Measurements from ENCODE around the gene TFAP2C.

Gene TFAP2C

GRCh38 chr20:56588996-56589395, 40.1 kb upstream of the TFAP2C start:
- H3K9ac ChIP-seq (ENCODE audit: low read length) = no peak overlapping the region

DNA sequence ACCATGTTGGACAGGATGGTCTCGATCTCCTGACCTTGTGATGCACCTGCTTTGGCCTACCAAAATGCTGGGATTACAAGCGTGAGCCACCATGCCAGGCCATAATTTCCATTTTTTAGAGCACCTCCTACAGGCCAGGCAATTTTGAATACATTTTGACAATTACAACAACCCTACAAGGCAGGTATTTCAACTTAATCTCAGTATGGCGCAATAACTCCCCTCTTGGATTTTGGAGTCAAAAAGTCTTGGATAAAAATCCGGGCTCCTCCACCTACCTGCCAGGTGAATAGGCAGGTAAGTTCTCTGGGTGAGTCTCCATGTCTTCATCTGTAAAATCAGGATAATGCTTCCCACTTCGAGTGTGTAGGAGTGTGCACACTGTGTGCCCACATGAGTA, 39.5 kb upstream of the TFAP2C start:
- Histone ChIP-seq H3K36me3 (ENCODE audit: insufficient read depth, low read length) (no peaks in the 10 kb centered on the region), H3K9me3 (ENCODE audit: low read length) (no peaks in the 10 kb centered on the region), H3K4me1 (ENCODE audit: insufficient read depth, low read length, severe bottlenecking) (no peaks in the 10 kb centered on the region), H3F3A (ENCODE audit: insufficient read depth, low read length) (no peaks in the 10 kb centered on the region), H3K27me3 (ENCODE audit: insufficient read depth, low read length) (no peaks in the 10 kb centered on the region; the same call in 1 of the 2 replicates), H3K4me2 (ENCODE audit: low read length) (no peak overlapping the region), H2AFZ (ENCODE audit: low read length) (no peak overlapping the region), H3K27ac (ENCODE audit: low read depth, low read length, poor library complexity, severe bottlenecking) (no peak overlapping the region), H4K20me1 (ENCODE audit: insufficient read depth, low read length) (no peaks in the 10 kb centered on the region), H3K9ac (ENCODE audit: low read length) (no peak overlapping the region), H3K4me3 (ENCODE audit: low read depth, low read length, poor library complexity, severe bottlenecking) (no peak overlapping the region), H3K79me2 (ENCODE audit: insufficient read depth, low read length) (no peaks in the 10 kb centered on the region), H3K9me2 (ENCODE audit: low read depth, low read length) (no peaks in the 10 kb centered on the region)
- TF ChIP-seq EZH2 (IDR thresholded peaks at IDR 0.05; ENCODE audit: borderline replicate concordance, low read length) = no peak
- TF ChIP-seq, protein P1, sequence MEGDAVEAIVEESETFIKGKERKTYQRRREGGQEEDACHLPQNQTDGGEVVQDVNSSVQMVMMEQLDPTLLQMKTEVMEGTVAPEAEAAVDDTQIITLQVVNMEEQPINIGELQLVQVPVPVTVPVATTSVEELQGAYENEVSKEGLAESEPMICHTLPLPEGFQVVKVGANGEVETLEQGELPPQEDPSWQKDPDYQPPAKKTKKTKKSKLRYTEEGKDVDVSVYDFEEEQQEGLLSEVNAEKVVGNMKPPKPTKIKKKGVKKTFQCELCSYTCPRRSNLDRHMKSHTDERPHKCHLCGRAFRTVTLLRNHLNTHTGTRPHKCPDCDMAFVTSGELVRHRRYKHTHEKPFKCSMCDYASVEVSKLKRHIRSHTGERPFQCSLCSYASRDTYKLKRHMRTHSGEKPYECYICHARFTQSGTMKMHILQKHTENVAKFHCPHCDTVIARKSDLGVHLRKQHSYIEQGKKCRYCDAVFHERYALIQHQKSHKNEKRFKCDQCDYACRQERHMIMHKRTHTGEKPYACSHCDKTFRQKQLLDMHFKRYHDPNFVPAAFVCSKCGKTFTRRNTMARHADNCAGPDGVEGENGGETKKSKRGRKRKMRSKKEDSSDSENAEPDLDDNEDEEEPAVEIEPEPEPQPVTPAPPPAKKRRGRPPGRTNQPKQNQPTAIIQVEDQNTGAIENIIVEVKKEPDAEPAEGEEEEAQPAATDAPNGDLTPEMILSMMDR (IDR thresholded peaks at IDR 0.05; ENCODE audit: low read length) = no peak

More at GRCh38 chr20:56588996-56589395, 40.1 kb upstream of the TFAP2C start:
- no peaks in the 10 kb centered on the region for H3F3A ChIP-seq (ENCODE audit: insufficient read depth, low read length)
- H3K9me3 ChIP-seq (ENCODE audit: low read length) = no peaks in the 10 kb centered on the region
- no peak overlapping the region for H2AFZ ChIP-seq (ENCODE audit: low read length)
- H3K9me2 ChIP-seq (ENCODE audit: low read depth, low read length) = no peaks in the 10 kb centered on the region
- H3K4me3 ChIP-seq (ENCODE audit: low read depth, low read length, poor library complexity, severe bottlenecking) = no peak overlapping the region
- no peak for TF ChIP-seq EZH2 (IDR thresholded peaks at IDR 0.05; ENCODE audit: borderline replicate concordance, low read length)
- TF ChIP-seq, protein P1 (IDR thresholded peaks at IDR 0.05; ENCODE audit: low read length) = no peak
- no peaks in the 10 kb centered on the region for H4K20me1 ChIP-seq (ENCODE audit: insufficient read depth, low read length)
- H3K27ac ChIP-seq (ENCODE audit: low read depth, low read length, poor library complexity, severe bottlenecking) = no peak overlapping the region
- no peak overlapping the region for H3K4me2 ChIP-seq (ENCODE audit: low read length)
- no peaks in the 10 kb centered on the region; the same call in 1 of the 2 replicates for H3K27me3 ChIP-seq (ENCODE audit: insufficient read depth, low read length)
- no peaks in the 10 kb centered on the region for H3K79me2 ChIP-seq (ENCODE audit: insufficient read depth, low read length)
- H3K4me1 ChIP-seq (ENCODE audit: insufficient read depth, low read length, severe bottlenecking) = no peaks in the 10 kb centered on the region
- no peaks in the 10 kb centered on the region for H3K36me3 ChIP-seq (ENCODE audit: insufficient read depth, low read length)

DNA sequence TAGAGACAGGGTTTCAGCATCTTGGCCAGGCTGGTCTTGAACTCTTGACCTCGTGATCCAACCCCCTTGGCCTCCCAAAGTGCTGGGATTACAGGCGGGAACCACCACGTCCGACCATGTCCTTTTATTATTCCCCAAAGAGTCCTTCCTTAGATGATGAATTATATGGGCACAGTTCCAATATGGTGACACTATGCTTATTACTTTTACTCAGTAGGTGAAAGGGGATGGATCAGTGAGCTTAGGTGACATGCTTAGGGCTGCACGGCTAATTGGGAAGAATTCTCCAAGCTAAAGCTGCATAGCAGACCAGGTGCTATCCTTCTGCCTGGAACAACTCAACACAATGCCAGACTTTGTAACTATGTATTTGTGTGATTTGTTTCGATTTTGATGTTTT, 38.2 kb upstream of the TFAP2C start:
- no peak overlapping the region for H3K4me3 ChIP-seq (ENCODE audit: low read depth, low read length, poor library complexity, severe bottlenecking)
- H3K9me2 ChIP-seq (ENCODE audit: low read depth, low read length) = no peaks in the 10 kb centered on the region
- no peaks in the 10 kb centered on the region for H3K4me1 ChIP-seq (ENCODE audit: insufficient read depth, low read length, severe bottlenecking)
- H3K27me3 ChIP-seq (ENCODE audit: insufficient read depth, low read length) = no peaks in the 10 kb centered on the region; the same call in 1 of the 2 replicates
- no peak overlapping the region for H3K9ac ChIP-seq (ENCODE audit: low read length)
- no peaks in the 10 kb centered on the region for H3K9me3 ChIP-seq (ENCODE audit: low read length)
- no peaks in the 10 kb centered on the region for H3K79me2 ChIP-seq (ENCODE audit: insufficient read depth, low read length)
- H3K36me3 ChIP-seq (ENCODE audit: insufficient read depth, low read length) = no peaks in the 10 kb centered on the region
- no peak overlapping the region for H2AFZ ChIP-seq (ENCODE audit: low read length)
- no peaks in the 10 kb centered on the region for H3F3A ChIP-seq (ENCODE audit: insufficient read depth, low read length)
- no peak overlapping the region for H3K4me2 ChIP-seq (ENCODE audit: low read length)
- no peak overlapping the region for H3K27ac ChIP-seq (ENCODE audit: low read depth, low read length, poor library complexity, severe bottlenecking)
- H4K20me1 ChIP-seq (ENCODE audit: insufficient read depth, low read length) = no peaks in the 10 kb centered on the region
- TF ChIP-seq, protein P1 (IDR thresholded peaks at IDR 0.05; ENCODE audit: low read length) = no peak

All from OCI-LY1 (cell line).